HG02610 (cell line): ENCODE measurements around the gene FN1.
"Not testable (repeated sequence)": the region's sequence is repeated elsewhere in the genome, so short reads cannot be mapped to it uniquely, and the experiment has no call there.

Experiments used
- ATAC-seq: cut with Tn5 transposase; IDR thresholded peaks from one replicate; pipeline ENCODE4 v1.9.1; 2021; ENCODE audit warnings: mild to moderate bottlenecking, moderate library complexity; ENCODE audit not compliant: unreplicated experiment

Gene FN1

GRCh38 chr2:215369181-215369760, 66.6 kb downstream of the FN1 start:
- ATAC-seq, result no peak

GRCh38 chr2:215368493-215368809, 67.4 kb downstream of the FN1 start:
- no peak for ATAC-seq

GRCh38 chr2:215367662-215368492, 68.0 kb downstream of the FN1 start:
- ATAC-seq, result no peak

- ATAC-seq, result no peak
These were observed 69.3 kb downstream of the FN1 start for GRCh38 chr2:215366440-215367032.

GRCh38 chr2:215365184-215365658, 70.6 kb downstream of the FN1 start:
- peak; percentile 81 for ATAC-seq

- no peak for ATAC-seq
These were observed 71.4 kb downstream of the FN1 start for GRCh38 chr2:215364157-215365155.

- ATAC-seq, result no peak
These were observed 72.3 kb downstream of the FN1 start for GRCh38 chr2:215363461-215364156.

GRCh38 chr2:215363039-215363438, 72.8 kb downstream of the FN1 start:
- ATAC-seq, result no peak

- no peak for ATAC-seq
These were observed 73.3 kb downstream of the FN1 start for GRCh38 chr2:215362562-215362904.

- ATAC-seq, result no peak
These were observed 73.8 kb downstream of the FN1 start for GRCh38 chr2:215361876-215362561.

GRCh38 chr2:215361211-215361875, 74.5 kb downstream of the FN1 start:
- ATAC-seq, result no peak

GRCh38 chr2:215360596-215360995, 75.3 kb downstream of the FN1 start:
- no peak for ATAC-seq

- ATAC-seq, result not testable (repeated sequence)
These were observed 75.8 kb downstream of the FN1 start for GRCh38 chr2:215360059-215360458.

GRCh38 chr2:215359576-215359922, 76.3 kb downstream of the FN1 start:
- ATAC-seq, result no peak

GRCh38 chr2:215358891-215359575, 76.8 kb downstream of the FN1 start:
- ATAC-seq, result no peak

GRCh38 chr2:215358312-215358845, 77.5 kb downstream of the FN1 start:
- ATAC-seq, result no peak

- ATAC-seq, result no peak
These were observed 78.2 kb downstream of the FN1 start for GRCh38 chr2:215357660-215358059.

GRCh38 chr2:215356948-215357461, 78.9 kb downstream of the FN1 start:
- no peak for ATAC-seq
